Activated CD4-positive, alpha-beta T cell treated with anti-CD3 and anti-CD28 coated beads for 48 hours (primary cell): ENCODE results near the gene KLHL29.

Experiments used
- DNase-seq: peaks from one replicate; pipeline ENCODE4 v3.0.0-alpha.2; 2020

Gene KLHL29

DNA sequence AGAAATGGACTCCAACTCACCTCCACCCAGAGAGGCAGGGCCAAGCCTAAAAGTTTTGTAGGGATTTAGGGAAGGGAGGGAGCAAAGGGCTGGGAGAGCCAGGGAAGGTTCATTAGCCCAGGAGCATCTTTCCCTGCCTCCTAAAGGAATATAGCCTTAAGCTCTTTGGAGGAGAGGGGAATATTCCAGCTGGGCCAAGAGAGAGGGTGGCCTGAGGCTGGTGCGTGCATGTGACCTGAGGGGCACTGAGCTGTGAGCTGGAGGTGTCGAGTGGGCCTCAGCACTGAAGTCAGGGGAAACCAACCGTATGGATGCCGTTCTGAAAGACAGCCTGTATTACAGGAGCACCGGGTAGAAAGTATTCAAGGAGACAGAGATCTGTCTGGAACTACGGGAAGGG lies 112.6 kb downstream of the KLHL29 start:
- no peak for DNase-seq

DNA sequence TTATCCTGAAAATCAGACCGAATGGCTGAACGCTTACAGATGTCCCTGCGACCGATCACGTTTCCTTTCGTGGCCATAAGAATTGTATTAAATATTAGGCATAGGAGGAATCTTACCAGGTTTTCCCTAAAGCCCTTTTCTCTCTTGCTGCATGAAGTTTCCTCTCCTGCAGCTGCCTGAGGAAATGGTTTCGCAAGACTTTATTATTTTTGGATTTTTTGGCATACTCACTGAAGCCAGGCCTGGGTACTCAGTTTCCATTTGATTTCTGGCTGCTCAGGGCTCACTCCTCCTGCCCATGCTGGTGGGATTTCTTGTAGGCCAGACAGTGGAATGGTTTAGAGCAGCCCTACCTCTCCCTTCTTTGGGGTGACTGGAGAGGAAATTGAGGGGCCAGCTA lies 114.0 kb downstream of the KLHL29 start:
- no peak for DNase-seq

DNA sequence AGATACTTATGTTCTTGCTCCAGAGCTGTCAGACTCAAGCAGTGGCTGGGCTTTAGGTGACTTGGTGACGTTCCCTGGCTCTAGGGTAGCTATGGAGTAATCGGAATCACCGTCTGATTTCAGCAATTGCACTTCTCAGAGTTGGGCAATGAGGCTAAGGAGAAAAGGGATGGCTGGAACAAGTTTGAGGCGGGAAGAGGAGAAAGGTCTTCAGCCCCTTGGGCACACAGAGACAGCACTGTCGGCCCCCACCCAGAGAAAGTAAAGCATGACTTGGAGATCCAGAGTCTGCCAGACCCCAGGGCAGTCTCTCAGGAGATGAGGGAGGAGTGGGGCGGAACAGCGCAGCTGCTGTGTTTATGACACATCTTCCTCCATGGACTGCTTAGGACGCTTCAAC lies 114.5 kb downstream of the KLHL29 start:
- no peak for DNase-seq

DNA sequence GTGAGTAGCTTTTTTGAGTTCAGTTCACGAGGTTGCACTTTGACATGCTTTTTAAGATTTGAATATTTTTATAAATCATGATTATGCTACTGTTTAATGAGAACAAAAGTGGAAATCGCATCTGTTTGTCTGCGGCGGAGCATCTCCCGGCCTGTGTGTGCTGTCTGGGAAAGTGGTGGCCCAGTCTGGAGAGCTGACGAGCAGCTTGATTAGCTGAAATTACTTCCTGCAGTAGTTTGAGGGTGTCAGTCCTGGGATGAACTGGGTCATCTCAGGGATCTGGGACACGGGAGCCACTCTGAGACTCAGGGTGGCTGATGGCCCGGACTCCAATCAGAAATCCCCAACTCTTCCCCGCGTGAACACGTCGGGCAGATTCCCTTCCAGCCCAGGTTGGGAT lies 115.9 kb downstream of the KLHL29 start:
- DNase-seq: no peak

DNA sequence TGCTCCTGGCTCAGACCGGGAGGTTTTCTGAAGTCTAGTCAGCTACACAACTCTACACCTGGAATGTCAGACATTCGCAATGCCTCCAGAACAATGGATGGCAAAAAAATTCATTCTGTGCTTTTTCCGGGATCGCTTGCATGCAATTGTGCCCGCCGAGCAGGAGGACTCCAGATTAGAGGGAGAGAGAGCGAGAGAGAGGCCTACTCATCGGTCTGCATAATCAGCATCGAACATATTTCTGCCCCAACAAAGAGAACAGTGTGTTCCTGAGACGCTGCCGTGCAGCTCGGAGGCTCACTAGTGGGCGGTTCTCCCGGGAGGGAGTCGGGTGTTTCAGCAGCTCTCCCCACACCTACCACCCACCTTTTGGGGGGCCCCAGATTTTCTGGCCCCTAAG lies 117.1 kb downstream of the KLHL29 start:
- DNase-seq: no peak

- DNase-seq: no peak
Measured at GRCh38 chr2:23503097-23503496, 118.1 kb downstream of the KLHL29 start.

DNA sequence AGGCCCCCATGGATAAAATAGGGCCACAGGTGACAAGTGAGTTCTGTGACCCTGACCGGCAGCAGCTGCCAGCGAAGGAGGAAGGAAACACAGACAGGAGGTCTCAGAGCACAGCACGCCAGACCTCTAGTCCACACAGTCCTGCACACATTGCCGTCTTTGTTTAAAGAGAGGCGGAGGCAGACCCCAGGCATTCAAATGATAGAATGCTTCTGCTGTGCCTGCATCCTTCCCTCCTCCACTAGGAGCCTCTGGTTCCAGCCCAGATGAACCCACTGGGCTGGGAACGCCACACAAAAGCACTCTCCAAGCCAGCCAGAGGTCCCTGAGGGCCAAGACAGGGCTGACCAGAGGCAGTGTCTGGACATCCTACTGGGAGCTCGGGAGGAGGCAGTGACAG lies 118.7 kb downstream of the KLHL29 start:
- DNase-seq: no peak

DNA sequence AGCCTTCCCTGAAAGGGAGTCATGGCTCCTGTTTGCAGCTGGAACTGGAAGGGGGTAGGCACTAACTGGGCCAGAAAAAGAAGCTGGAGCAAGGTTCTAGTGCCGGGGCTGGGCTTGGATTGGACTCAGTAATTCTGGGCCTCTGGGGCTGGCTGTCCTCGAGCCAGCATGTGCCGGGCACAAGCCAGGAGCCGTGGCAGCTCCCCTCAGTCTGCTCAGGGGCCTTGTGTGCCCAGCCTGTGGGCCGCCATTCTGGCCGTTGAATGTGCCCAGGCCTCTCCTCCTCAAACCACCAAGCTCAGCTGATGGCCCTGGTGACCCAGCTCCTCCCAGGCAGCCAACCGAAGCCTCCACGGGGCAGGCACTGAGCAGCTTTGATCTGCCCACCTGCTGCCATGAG lies 119.6 kb downstream of the KLHL29 start:
- no peak for DNase-seq

DNA sequence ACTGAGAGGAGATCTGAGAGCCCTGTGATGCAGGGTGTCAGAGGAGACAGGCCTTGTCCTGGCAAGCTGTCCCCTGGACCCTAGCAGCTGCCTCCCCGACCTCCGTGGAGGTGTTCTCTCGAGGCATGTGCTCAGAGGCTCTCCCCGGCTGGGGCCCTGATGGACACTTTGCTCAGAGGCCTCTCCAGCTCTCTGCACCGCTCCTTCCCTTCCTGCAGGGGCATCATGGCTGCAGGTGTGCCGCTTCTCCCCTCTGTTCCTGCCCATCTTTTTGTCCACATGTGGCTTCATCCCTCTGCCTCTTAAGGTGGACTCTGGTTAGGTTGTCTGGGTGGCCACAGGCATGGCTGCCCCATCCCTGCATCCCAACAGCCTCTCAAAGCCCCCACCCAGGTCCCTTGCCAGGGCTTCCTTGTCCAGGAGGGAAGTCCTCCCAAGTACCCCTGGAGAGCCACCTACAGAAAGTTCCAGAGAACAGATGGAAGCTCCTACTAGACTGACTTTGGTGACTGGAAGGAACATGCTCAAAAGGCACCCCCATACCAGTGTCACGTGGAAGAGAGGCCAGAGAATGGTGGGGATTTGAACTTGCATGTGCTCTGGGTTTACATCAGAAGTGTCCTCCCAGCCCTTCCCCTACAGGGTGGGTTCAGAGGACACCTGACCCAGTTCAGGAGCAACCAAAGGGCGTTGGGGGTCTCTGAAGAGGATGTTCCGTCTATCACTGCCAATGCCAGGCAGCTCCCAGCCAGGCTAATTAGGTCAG lies 120.4 kb downstream of the KLHL29 start:
- no peak for DNase-seq

- no peak for DNase-seq
Measured at GRCh38 chr2:23505984-23506380, 121.0 kb downstream of the KLHL29 start.

DNA sequence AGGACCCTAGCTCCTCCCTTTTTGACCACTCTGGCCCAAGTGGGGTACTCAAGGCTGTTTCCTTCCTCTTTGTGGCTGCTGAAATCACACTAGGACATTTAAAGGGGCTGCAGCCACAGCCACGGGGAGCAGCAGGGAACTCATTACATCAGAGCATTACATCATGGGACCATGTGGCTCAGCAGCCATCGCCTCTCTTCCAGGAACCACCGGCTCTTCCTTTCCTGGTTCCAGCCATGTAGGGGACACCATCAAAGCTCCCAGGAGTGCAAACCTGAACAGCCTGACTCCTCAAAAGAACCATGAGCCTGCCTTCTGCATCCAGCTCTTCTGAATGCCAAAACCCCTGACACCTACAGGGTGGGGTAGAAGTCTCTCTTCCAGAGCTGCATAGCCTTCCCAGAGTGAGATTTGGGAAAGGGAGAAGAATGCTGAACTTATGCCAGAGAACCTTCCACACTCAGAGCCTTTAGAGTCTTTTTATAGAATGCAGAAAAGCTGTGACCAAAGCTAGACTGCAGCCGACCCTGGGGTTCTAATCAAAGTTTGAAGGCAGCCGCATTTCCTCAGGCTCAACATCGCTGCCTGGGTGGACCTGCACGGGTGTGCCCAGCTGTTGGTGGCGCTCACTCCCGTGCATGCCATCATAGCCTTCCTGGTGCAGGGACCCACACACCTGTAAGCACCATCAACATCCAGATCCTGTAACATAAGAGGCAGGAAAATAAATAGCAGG lies 121.7 kb downstream of the KLHL29 start:
- no peak for DNase-seq

- DNase-seq: no peak
Measured at GRCh38 chr2:23507267-23508065, 122.5 kb downstream of the KLHL29 start.

GRCh38 chr2:23508066-23508390 lies 123.0 kb downstream of the KLHL29 start:
- no peak for DNase-seq

DNA sequence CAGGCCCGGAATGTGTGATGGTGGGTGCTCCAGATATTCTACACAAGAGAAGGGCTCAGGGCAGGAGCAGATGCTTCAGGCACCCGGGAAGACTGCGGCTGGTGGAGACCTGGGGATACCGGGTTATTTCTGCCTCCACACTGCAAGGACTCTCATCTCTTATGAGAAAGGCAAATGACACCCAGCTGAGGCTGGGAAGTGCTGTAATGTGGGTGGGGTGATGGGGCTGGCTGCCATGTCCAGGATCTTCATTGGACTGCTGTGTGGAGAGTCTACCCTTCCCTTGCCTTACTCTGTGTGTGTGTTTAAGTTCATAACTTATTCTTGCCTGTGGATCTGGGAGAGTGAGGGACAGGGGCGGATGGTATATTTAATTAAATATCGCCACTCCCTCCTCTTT lies 124.1 kb downstream of the KLHL29 start:
- no peak for DNase-seq

DNA sequence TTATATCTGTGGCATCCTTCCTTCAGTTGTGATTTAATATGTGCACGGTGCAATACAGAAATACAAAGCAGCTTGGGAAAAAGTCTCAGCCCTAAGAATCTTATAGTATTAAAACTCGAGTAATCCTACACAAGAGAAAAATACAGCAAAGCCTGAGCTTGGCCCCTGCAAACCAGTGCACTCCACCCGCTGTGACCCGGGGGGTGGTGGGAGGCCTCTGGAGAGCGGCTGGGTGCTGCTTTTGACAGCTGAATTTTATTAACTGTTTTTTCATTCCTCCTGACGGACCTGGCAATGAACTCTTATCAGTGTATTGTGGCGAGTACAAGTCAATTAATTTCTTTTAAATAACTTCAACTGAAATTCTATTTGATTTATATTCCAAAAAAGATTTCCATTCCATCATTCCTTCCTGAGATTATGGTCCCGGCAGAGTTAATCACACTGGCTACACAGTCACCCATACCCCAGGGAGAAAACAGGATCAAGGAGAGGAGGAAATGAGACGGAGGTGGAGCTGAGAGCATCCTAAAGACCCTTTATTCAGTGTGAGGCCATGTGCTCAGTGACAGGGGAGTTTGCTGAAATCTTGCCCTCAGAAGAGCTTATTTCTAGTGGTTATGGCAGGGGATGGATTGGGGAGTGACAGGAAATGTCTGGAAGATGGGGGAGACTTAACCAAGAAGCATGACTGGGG lies 124.8 kb downstream of the KLHL29 start:
- no peak for DNase-seq

- DNase-seq: no peak
Measured at GRCh38 chr2:23510471-23510870, 125.5 kb downstream of the KLHL29 start.

DNA sequence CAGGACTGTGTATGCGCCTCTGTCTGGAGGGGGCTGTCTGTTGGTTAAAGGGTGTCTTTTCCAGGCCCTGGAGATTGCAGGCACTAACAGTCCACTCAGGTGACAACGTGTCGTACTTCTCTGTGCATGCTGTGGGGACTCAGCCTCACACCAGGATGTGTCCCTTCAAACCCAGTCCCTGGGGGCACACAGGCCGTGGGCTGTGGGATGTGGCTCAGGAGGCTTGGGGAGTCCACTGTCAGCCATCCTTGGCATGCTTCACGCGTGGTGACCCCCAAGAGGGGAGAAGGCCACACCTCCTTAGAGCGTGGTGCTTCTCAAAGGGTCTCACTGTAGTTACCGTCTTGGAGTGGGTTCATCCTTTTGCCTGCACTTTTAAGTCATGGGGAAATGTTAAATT lies 127.8 kb downstream of the KLHL29 start:
- DNase-seq: no peak

- no peak for DNase-seq
Measured at GRCh38 chr2:23513245-23513871, 128.4 kb downstream of the KLHL29 start.

DNA sequence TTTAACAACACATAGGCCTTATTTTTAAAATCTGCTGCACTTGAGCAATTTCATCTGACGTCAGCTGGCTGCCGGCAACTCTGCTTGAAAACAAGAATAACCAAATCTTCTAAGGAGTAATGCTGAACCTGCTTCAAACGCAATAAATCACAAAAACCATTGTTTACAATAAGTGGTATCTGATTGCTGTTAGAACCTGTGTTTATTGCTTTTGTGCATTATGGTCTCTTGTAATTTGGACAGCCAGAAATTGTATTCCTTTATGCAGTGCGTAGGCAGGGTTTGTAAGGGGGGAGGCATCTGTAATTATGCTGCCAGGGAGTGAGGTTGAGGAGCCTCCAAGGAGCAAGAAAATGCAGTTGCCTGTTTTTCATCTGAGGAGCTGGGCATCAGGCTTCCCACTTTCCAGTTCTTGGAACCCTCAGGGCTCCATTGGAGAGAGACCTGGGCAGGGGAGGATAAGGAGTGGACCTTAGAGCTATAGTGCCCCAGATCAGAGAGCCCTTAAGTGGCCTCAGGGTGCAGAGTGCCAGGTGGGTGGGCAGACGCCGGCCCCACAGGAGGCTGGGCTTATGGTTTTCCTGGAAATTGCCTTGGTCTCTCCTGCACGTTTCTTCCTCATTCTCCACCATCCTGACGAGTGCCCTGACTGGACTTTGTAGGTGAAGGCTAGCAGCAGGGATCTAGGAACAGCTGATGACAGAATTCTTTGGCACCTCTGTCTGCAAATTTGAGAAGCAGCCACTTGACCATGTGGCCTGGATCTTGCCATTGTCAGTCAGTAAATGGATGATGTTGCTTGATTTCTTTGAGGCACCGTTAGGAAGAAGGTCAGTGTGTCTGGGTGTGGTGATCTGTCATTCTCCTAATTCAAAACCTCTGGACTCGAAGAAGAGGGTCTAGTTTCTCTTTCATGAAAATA lies 129.2 kb downstream of the KLHL29 start:
- no peak for DNase-seq

- no peak for DNase-seq
Measured at GRCh38 chr2:23516520-23517256, 131.7 kb downstream of the KLHL29 start.
